Measurements from ENCODE around the gene PUM2. TPM values are rescaled to one million over a fixed set of nuclear protein-coding genes. Genes with fewer than 3 reads are reported as not detected.

PUM2 gene
- total and polyA plus RNA-seq, 7 donors = 13.0 to 61.7 (median 43.9) TPM

- ATAC-seq = no peak
- H3K27me3 ChIP-seq (ENCODE audit: insufficient read depth in 3 of 3, low read length in 2 of 3) = peaks cover 2 to 7% (median 3%) of the 10 kb centered on the region in 3 donors
- no peak overlapping the region for H3K4me3 ChIP-seq
- H3K36me3 ChIP-seq (ENCODE audit: insufficient read depth in 1 of 2, low read depth in 1 of 2) = no peaks in the 10 kb centered on the region
- H3K27ac ChIP-seq = no peak overlapping the region
- DNase-seq = no peak
- no peaks in the 10 kb centered on the region for H3K9me3 ChIP-seq
- H3K4me1 ChIP-seq = no peaks in the 10 kb centered on the region
- TF ChIP-seq CTCF (IDR thresholded peaks at IDR 0.05) = no peak
- WGBS, 3 donors = 76 to 83% (median 81%) methylated on average over 2 of the region's 2 CpGs
- intact Hi-C loops (cut with DNase I) = no loop called here
Observed at GRCh38 chr2:20366672-20367116, 16.1 kb upstream of the PUM2 start.

- peaks cover 0 to 7% (median 2%) of the 10 kb centered on the region in 3 donors for H3K27me3 ChIP-seq (ENCODE audit: insufficient read depth in 3 of 3, low read length in 2 of 3)
- ATAC-seq (no peak), DNase-seq (no peak)
- WGBS, 3 donors = 87 to 92% (median 91%) methylated on average over 7 of the region's 7 CpGs
- no peak for TF ChIP-seq CTCF (IDR thresholded peaks at IDR 0.05)
- no peaks in the 10 kb centered on the region for H3K36me3 ChIP-seq (ENCODE audit: insufficient read depth in 1 of 2, low read depth in 1 of 2)
- H3K4me1 ChIP-seq = no peaks in the 10 kb centered on the region
- no peaks in the 10 kb centered on the region for H3K9me3 ChIP-seq
- intact Hi-C loops (cut with DNase I) = no loop called here
- H3K27ac ChIP-seq = no peak overlapping the region
- no peak overlapping the region for H3K4me3 ChIP-seq
Observed at GRCh38 chr2:20365249-20365817, 14.7 kb upstream of the PUM2 start.

- H3K27me3 ChIP-seq (ENCODE audit: insufficient read depth in 3 of 3, low read length in 2 of 3) = peaks cover 0 to 7% (median 2%) of the 10 kb centered on the region in 3 donors
- H3K9me3 ChIP-seq = no peaks in the 10 kb centered on the region
- ATAC-seq (no peak), DNase-seq (no peak)
- H3K36me3 ChIP-seq (ENCODE audit: insufficient read depth in 1 of 2, low read depth in 1 of 2) = no peaks in the 10 kb centered on the region
- intact Hi-C loops (cut with DNase I) = no loop called here
- no peaks in the 10 kb centered on the region for H3K4me1 ChIP-seq
- no peak overlapping the region for H3K27ac ChIP-seq
- H3K4me3 ChIP-seq = no peak overlapping the region
- no peak for TF ChIP-seq CTCF (IDR thresholded peaks at IDR 0.05)
- WGBS, 3 donors = 88 to 93% (median 88%) methylated on average over 5 of the region's 5 CpGs
Observed at GRCh38 chr2:20363578-20363977, 12.9 kb upstream of the PUM2 start.

GRCh38 chr2:20362701-20363435 lies 12.2 kb upstream of the PUM2 start:
- H3K27me3 ChIP-seq (ENCODE audit: insufficient read depth in 3 of 3, low read length in 2 of 3) = peaks cover 0 to 4% (median 2%) of the 10 kb centered on the region in 3 donors
- ATAC-seq = no peak
- WGBS, 3 donors = 95 to 96% (median 95%) methylated on average over 5 of the region's 5 CpGs

More at GRCh38 chr2:20362701-20363435, 12.2 kb upstream of the PUM2 start:
- no peak for DNase-seq
- no peak overlapping the region for H3K4me3 ChIP-seq
- H3K36me3 ChIP-seq (ENCODE audit: insufficient read depth in 1 of 2, low read depth in 1 of 2) = no peaks in the 10 kb centered on the region
- H3K27ac ChIP-seq = no peak overlapping the region
- no peaks in the 10 kb centered on the region for H3K4me1 ChIP-seq
- TF ChIP-seq CTCF (IDR thresholded peaks at IDR 0.05) = no peak
- H3K9me3 ChIP-seq = no peaks in the 10 kb centered on the region
- intact Hi-C loops (cut with DNase I) = no loop called here

Measured in psoas muscle (tissue), 8 donors.